CD4-positive, CD25-positive, alpha-beta regulatory T cell (primary cell): ENCODE data around the gene TCP1. TPM values are rescaled to one million over a fixed set of nuclear protein-coding genes. Genes with fewer than 3 reads are reported as not detected.
"Not testable (repeated sequence)": the region's sequence is repeated elsewhere in the genome, so short reads cannot be mapped to it uniquely, and the experiment has no call there.

ENCODE experiments used
- ATAC-seq, 2 donors: fragments of 150-1000 bp; cut with Tn5 transposase; one replicate each; pipeline ENCODE4 v1.10.0; 2021; ENCODE audit warnings: low read depth in 2 of 2, moderate number of reproducible peaks in 2 of 2, moderate library complexity in 1 of 2
- DNase-seq, 3 donors: peaks; one replicate each; pipeline versions ENCODE4 v3.0.0 to v3.0.0-alpha.2; 2012 to 2022; ENCODE audit warnings: mixed read lengths in 1 of 3
- H3K27ac ChIP-seq: one replicate; pipeline ENCODE4 v1.7.0; 2013; ENCODE audit warnings: mild to moderate bottlenecking, low read length; ENCODE audit not compliant: insufficient read depth, poor library complexity, severe bottlenecking
- H3K27me3 ChIP-seq: one replicate; pipeline ENCODE4 v1.7.0; 2013; ENCODE audit warnings: low read length; ENCODE audit not compliant: control insufficient read depth, insufficient read depth
- H3K36me3 ChIP-seq: one replicate; pipeline ENCODE4 v1.7.0; 2013; ENCODE audit warnings: mild to moderate bottlenecking, low read length, moderate library complexity; ENCODE audit not compliant: control insufficient read depth, insufficient read depth
- H3K4me1 ChIP-seq: 2 replicates; pipeline ENCODE4 v1.7.0; 2013; ENCODE audit warnings: mild to moderate bottlenecking, low read length; ENCODE audit not compliant: insufficient read depth, control insufficient read depth, poor library complexity, severe bottlenecking
- H3K4me3 ChIP-seq: one replicate; pipeline ENCODE4 v1.7.0; 2013; ENCODE audit warnings: low read depth, mild to moderate bottlenecking, low read length, moderate library complexity
- H3K9me3 ChIP-seq, 2 experiments: 1 replicate in 1 of 2; 2 replicates in 1 of 2; pipeline ENCODE4 v1.7.0; 2013; ENCODE audit warnings: low read length in 2 of 2, mild to moderate bottlenecking in 1 of 2, moderate library complexity in 1 of 2; ENCODE audit not compliant: control insufficient read depth in 2 of 2
- H3K27ac Mint-ChIP-seq, 3 donors: one replicate each; pipeline ENCODE4 v1.8.0; 2020 to 2022; ENCODE audit warnings: mild to moderate bottlenecking in 3 of 3, mixed read lengths in 3 of 3, moderate library complexity in 2 of 3
- H3K27me3 Mint-ChIP-seq: one replicate; pipeline ENCODE4 v1.8.0; 2022; ENCODE audit warnings: mild to moderate bottlenecking, mixed read lengths
- H3K36me3 Mint-ChIP-seq: one replicate; pipeline ENCODE4 v1.8.0; 2020; ENCODE audit warnings: mixed read lengths
- H3K4me1 Mint-ChIP-seq, 4 donors: one replicate each; pipeline ENCODE4 v1.8.0; 2020 to 2022; ENCODE audit warnings: mixed read lengths in 4 of 4, mild to moderate bottlenecking in 1 of 4
- H3K4me3 Mint-ChIP-seq, 4 donors: one replicate each; pipeline ENCODE4 v1.8.0; 2020 to 2022; ENCODE audit warnings: mild to moderate bottlenecking in 4 of 4, mixed read lengths in 4 of 4, moderate library complexity in 3 of 4
- H3K9me3 Mint-ChIP-seq, 7 donors: one replicate each; pipeline ENCODE4 v1.8.0; 2020 to 2022; ENCODE audit warnings: mixed read lengths in 7 of 7, mild to moderate bottlenecking in 3 of 7, moderate library complexity in 2 of 7
- polyA plus RNA-seq, 4 donors: library from polyadenylated mRNA; unstranded; fragments of 300-500 nt; fragmentation: Illumina TruSeq; gene quantifications; one replicate each; pipeline ENCODE4 v1.2.3, GENCODE V29; 2021
- total RNA-seq: library from RNA; stranded (reverse); gene quantifications from one replicate; pipeline ENCODE4 v1.2.3, GENCODE V29; 2022

The TCP1 gene
- total and polyA plus RNA-seq, 5 donors from 2014 or later: 83.6 to 205 (median 108) TPM

DNA sequence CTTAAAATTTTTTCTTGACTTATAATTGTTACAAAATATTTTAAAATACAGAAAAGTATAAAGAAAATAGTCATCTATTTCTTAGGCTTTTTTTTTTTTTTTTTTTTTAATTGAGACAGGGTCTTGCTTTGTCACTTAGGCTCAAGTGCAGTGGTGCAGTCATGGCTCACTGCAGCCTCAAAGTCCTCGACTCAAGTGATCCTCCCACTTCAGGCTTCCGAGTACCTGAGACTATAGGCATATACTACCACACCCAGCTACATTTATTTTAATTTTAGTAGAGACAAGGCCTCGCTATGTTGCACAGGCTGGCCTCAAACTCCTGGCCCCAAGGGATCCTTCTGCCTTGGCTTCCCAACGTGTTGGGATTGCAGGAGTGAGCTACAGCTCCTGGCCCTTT is 32.9 kb downstream of the TCP1 start:
- no peak for ATAC-seq
- H3K27ac ChIP-seq: no peak overlapping the region
- peaks cover 33% of the 10 kb centered on the region for H3K36me3 Mint-ChIP-seq
- peaks cover 56% of the 10 kb centered on the region for H3K36me3 ChIP-seq
- H3K4me3 Mint-ChIP-seq: peak overlapping the region in 1 of 4 donors; percentile 38
- H3K4me1 Mint-ChIP-seq: peaks cover 17 to 28% (median 26%) of the 10 kb centered on the region in 4 donors
- no peak for DNase-seq
- no peak overlapping the region for H3K4me3 ChIP-seq
- H3K4me1 ChIP-seq: peaks cover 6% of the 10 kb centered on the region
- H3K9me3 ChIP-seq: no peaks in the 10 kb centered on the region
- H3K27me3 Mint-ChIP-seq: no peaks in the 10 kb centered on the region
- no peak overlapping the region for H3K27ac Mint-ChIP-seq
- H3K27me3 ChIP-seq: no peaks in the 10 kb centered on the region
- peaks cover 0 to 2% (median 0%) of the 10 kb centered on the region in 7 donors for H3K9me3 Mint-ChIP-seq

- Mint-ChIP-seq H3K27me3 (no peaks in the 10 kb centered on the region), H3K4me1 (peaks cover 11 to 18% (median 14%) of the 10 kb centered on the region in 4 donors), H3K9me3 (peaks cover 0 to 2% (median 0%) of the 10 kb centered on the region in 7 donors), H3K4me3 (peak overlapping the region in 1 of 4 donors; percentile 43), H3K36me3 (peaks cover 33% of the 10 kb centered on the region), H3K27ac (peak overlapping the region in 1 of 3 donors; percentile 7)
- no peak overlapping the region for H3K27ac ChIP-seq
- H3K4me3 ChIP-seq: no peak overlapping the region
- H3K4me1 ChIP-seq: no peaks in the 10 kb centered on the region
- no peaks in the 10 kb centered on the region for H3K9me3 ChIP-seq
- ATAC-seq (peak in 1 of 2 donors; percentile 20), DNase-seq (no peak)
- peaks cover 69% of the 10 kb centered on the region for H3K36me3 ChIP-seq
- no peaks in the 10 kb centered on the region for H3K27me3 ChIP-seq
Measured at GRCh38 chr6:159754959-159755914, 34.2 kb downstream of the TCP1 start.

- Histone ChIP-seq H3K4me1 (no peaks in the 10 kb centered on the region), H3K27me3 (no peaks in the 10 kb centered on the region), H3K9me3 (no peaks in the 10 kb centered on the region), H3K4me3 (no peak overlapping the region), H3K36me3 (peaks cover 77% of the 10 kb centered on the region), H3K27ac (no peak overlapping the region)
- Mint-ChIP-seq H3K27me3 (no peaks in the 10 kb centered on the region), H3K4me3 (no peak overlapping the region), H3K36me3 (peaks cover 38% of the 10 kb centered on the region), H3K4me1 (peaks cover 6 to 14% (median 11%) of the 10 kb centered on the region in 4 donors), H3K27ac (no peak overlapping the region), H3K9me3 (no peaks in the 10 kb centered on the region)
- ATAC-seq: no peak
- DNase-seq: no peak
Measured at GRCh38 chr6:159754401-159754800, 35.0 kb downstream of the TCP1 start.

DNA sequence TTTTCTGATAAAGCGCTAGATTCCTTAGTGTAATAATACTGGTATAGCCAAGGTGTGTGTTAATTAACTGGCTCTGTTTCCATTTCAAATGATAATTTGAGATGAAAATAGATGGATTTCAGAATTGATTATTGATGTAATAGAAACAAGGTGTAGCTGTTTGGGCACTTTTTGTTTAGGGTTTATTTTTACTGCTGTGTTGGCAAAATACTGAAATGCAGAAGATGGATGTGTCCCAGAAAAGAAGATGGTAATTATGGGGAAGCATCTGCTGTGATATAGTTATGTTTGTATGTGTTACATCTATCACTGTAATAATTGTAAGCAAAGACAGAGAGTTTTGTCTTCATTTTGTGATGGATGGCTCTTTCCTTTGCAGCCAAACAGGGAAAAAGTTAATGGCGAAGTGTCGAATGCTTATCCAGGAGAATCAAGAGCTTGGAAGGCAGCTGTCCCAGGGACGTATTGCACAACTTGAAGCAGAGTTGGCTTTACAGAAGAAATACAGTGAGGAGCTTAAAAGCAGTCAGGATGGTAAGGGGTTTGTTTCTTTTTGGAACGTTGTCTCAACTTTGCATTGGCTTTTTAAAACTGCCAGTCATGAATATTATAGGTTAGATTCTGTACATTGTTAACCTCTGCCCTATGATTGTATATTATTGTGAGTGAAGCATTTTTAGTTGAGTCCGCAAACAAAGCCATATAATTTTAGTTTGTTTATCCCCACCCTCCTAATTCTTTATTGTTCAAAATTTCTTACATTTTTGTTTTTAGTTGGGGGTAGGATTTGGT is 36.1 kb downstream of the TCP1 start:
- Mint-ChIP-seq H3K27ac (peak overlapping the region in 2 of 3 donors; percentile 23 to 51), H3K4me3 (no peak overlapping the region), H3K27me3 (no peaks in the 10 kb centered on the region), H3K4me1 (peaks cover 6 to 11% (median 9%) of the 10 kb centered on the region in 4 donors), H3K36me3 (peaks cover 41% of the 10 kb centered on the region), H3K9me3 (no peaks in the 10 kb centered on the region)
- Histone ChIP-seq H3K4me3 (no peak overlapping the region), H3K36me3 (peaks cover 85% of the 10 kb centered on the region), H3K27ac (peak overlapping the region; percentile 19), H3K27me3 (no peaks in the 10 kb centered on the region), H3K9me3 (no peaks in the 10 kb centered on the region), H3K4me1 (no peaks in the 10 kb centered on the region)
- DNase-seq: no peak
- no peak for ATAC-seq

GRCh38 chr6:159751448-159751847 is 38.0 kb downstream of the TCP1 start:
- H3K4me3 Mint-ChIP-seq: no peak overlapping the region
- H3K36me3 ChIP-seq: peaks cover 91% of the 10 kb centered on the region
- peaks cover 39% of the 10 kb centered on the region for H3K36me3 Mint-ChIP-seq
- H3K27me3 Mint-ChIP-seq: no peaks in the 10 kb centered on the region
- peak overlapping the region in 2 of 3 donors; percentile 32 to 51 for H3K27ac Mint-ChIP-seq
- H3K27ac ChIP-seq: no peak overlapping the region
- H3K4me3 ChIP-seq: no peak overlapping the region
- no peaks in the 10 kb centered on the region for H3K9me3 ChIP-seq
- no peaks in the 10 kb centered on the region for H3K9me3 Mint-ChIP-seq
- H3K27me3 ChIP-seq: no peaks in the 10 kb centered on the region
- ATAC-seq: no peak
- H3K4me1 Mint-ChIP-seq: peaks cover 6 to 16% (median 10%) of the 10 kb centered on the region in 4 donors
- H3K4me1 ChIP-seq: no peaks in the 10 kb centered on the region
- DNase-seq: no peak

DNA sequence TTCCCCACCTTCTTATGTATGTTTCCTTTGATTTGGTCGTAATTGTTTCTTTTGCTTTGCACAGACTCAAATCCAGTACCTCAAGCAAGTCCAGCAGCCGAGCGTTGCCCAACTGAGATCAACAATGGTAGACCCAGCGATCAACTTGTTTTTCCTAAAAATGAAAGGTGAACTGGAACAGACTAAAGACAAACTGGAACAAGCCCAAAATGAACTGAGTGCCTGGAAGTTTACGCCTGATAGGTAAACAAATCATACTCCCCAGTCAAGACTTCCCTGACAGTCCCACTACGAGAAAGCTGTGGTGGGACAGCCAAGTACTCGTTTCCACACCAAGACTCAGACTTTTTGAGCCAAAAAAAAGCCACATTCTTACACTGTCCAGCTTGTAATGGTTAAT is 41.3 kb downstream of the TCP1 start:
- H3K27me3 ChIP-seq, H3K27me3 Mint-ChIP-seq, H3K4me3 ChIP-seq, H3K4me1 ChIP-seq, H3K27ac ChIP-seq, H3K9me3 Mint-ChIP-seq, H3K4me3 Mint-ChIP-seq, ATAC-seq, H3K9me3 ChIP-seq, DNase-seq: not testable (repeated sequence)
- H3K36me3 Mint-ChIP-seq: peaks cover 47% of the 10 kb centered on the region
- H3K4me1 Mint-ChIP-seq: peaks cover 14 to 25% (median 23%) of the 10 kb centered on the region in 4 donors
- peak overlapping the region in 1 of 3 donors; percentile 26 for H3K27ac Mint-ChIP-seq
- peaks cover 98% of the 10 kb centered on the region for H3K36me3 ChIP-seq

- ATAC-seq: no peak
- Histone ChIP-seq H3K4me3 (no peak overlapping the region), H3K36me3 (peaks cover 98% of the 10 kb centered on the region), H3K9me3 (no peaks in the 10 kb centered on the region), H3K27me3 (no peaks in the 10 kb centered on the region), H3K4me1 (no peaks in the 10 kb centered on the region), H3K27ac (no peak overlapping the region)
- peaks cover 14 to 24% (median 23%) of the 10 kb centered on the region in 4 donors for H3K4me1 Mint-ChIP-seq
- DNase-seq: no peak
- H3K36me3 Mint-ChIP-seq: peaks cover 49% of the 10 kb centered on the region
- no peaks in the 10 kb centered on the region for H3K27me3 Mint-ChIP-seq
- H3K9me3 Mint-ChIP-seq: no peaks in the 10 kb centered on the region
- H3K27ac Mint-ChIP-seq: no peak overlapping the region
- H3K4me3 Mint-ChIP-seq: no peak overlapping the region
Measured at GRCh38 chr6:159746759-159747158, 42.6 kb downstream of the TCP1 start.
